ENCODE results near the gene DNM2.
"Not testable (repeated sequence)": the region's sequence is repeated elsewhere in the genome, so short reads cannot be mapped to it uniquely, and the experiment has no call there.

DNM2 gene

DNA sequence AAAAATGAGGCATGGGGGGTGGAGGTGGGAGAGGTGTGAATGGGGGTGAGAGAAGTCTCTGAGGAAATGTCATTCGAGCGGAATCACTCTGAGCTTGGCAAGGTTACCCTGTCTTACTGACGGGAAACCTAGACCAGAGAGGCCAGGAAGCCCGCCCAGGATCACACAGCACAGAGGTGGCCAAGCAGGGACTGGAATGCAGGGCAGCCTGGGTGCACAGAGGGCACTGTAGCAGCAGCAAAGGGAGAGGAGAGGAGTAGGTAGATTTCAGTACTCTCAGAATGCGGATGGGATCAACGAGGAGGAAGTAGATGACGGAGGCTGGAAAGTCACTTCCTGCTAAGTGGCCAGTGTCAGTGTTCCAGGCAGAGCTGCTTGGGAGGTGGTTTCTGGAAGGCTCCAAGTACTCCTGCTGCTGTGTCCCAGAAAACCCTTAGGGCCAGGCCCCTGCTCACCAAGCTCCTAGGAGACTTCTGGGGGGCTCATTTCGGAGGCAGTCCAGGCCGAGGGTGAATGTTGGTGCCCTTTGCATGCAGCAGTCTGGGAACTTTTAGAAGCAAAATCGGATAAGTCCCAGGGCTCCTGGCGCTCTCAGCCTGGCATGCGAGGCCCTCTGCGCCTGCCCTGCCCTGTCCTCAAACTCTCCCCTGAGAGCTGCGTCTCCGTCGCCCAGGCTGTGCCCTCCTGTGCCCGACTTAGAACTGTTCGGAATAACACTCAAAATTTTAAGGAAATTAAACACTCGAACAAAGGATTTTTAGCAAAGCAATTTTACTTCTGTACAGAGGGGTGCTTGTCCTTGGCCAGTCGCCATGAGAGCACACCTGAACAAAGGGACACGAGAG lies 33.5 kb downstream of the DNM2 start:
- FAIRE-seq: no peak
- DNase-seq (ENCODE audit: low spot score): no peak

DNA sequence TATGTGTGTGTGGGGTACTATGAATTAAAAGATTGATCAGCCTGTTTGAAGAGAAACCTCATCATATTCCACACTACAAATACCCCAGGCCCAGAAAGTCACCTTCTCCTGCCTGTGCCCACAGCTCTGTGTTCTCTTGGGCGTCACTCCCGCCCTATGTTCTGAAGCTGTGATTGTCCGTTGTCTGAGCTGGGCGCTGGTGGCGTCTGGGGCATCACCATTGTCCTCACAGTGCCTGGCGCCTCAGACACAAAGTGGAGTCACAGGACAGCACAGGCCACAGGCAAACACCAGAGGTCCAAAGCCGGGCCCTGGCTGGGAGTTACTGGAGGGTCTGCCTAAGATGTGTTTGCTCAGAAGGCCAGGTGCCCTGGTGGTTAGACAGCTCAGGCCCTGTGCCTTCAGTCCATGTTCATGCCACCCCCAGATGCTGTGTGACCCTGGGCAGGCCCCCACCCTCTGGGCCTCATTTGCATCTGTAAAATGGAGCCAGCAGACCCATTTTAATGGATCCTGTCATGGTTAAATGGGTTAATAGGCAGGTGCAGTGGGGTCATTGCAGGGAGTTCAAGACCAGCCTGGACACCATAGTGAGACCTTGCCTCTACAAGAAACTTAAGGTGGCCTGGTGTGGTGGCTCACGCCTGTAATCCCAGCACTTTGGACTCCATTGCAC lies 34.5 kb downstream of the DNM2 start:
- FAIRE-seq (no peak), DNase-seq (ENCODE audit: low spot score) (no peak)

DNA sequence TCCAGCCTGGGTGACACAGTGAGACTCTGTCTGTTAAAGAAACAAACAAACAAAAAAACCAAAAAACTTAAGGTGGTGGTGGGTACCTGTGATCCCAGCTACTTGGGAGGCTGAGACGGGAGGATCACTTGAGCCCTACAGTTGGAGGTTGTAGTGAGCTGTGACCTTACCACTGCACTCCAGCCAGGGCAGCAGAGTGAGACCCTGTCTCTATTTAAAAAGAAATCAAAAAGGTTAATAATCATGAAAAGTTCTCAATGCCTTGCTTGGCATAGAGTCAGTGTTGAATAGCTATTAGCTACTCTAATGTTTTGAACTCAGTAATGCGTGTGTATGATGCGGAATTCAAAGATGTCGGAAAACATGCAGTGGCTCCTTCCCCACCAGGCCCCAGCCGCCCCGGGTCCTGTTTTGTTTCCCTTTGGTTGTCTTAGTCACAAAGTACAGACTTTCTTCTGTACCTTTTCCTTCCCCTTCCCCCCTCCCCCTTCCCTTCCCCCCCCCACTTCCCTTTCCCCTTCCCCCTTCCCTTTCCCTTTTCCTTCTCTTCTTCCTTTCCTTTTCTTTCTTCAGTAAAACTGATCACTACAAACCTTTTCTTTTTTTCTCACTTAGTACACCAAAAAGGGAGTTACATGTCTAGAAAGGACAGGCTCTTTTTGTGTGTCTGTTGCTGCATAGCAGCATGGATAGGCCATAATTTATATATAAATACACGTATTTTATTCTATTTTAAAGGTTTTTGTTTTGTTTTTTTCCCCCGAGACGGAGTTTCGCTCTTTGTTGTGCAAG lies 35.2 kb downstream of the DNM2 start:
- no peak for DNase-seq (ENCODE audit: low spot score)
- FAIRE-seq: no peak

DNA sequence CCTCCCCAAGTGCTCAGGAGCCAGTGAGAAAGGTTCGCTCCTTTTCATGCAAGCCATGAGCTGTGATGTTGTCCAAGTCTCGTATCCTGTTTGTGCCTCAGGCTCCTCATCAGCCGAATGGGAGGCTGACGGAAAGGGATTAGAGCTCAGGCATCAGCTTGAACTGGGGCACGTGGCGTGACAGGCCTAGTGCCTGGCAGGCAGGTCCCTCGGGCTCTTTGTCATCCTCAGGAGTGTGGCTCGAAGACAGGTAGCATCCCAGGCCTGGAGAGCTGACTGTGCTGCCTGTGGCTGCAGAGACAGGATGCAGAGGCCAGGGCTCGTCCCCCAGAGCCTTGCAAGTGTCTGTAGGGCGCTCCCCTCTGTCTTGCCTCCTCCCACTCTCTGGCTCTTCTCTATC lies 38.5 kb downstream of the DNM2 start:
- DNase-seq (ENCODE audit: low spot score) (no peak), FAIRE-seq (no peak)

DNA sequence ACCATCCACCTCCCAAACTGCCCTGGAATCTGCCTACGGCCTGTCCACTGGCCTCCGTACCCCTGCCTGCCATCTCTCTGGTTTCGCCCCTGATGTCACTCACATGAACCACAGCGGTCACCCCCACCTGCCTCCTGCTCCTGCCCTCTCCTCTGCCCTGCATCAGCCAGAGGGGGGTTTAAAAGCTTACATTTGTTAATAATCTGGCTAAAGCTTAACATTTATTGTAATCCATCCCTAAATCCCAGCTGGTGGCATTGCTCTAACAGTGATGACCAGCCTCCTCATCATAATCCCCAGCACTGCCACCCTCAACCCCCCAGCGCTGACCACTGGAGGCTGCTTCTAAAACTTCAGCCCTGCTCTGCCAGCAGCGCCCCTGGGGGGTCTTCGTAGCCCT lies 38.9 kb downstream of the DNM2 start:
- no peak for FAIRE-seq

DNA sequence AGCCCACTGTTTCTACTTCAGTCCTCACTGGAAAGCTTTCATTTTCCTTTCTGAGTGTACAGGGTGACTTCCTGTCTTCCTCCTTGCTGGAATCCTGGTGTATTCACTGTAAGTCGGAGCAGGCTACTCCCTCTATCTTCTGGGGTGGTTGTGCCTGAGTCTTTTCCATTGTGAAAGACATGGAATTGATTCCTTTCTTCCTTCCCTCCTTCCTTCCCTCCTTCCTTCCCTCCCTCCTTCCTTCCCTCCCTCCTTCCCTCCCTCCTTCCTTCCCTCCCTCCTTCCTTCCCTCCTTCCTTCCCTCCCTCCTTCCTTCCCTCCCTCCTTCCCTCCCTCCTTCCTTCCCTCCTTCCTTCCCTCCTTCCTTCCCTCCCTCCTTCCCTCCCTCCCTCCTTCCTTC lies 40.2 kb downstream of the DNM2 start:
- not testable (repeated sequence) for FAIRE-seq; DNase-seq (ENCODE audit: low spot score)

More for the DNA sequence above, 38.9 kb downstream of the DNM2 start:
- no peak for DNase-seq (ENCODE audit: low spot score)

- DNase-seq (ENCODE audit: low spot score) (no peak), FAIRE-seq (no peak)
Measured at GRCh38 chr19:10758978-10759377, 41.1 kb downstream of the DNM2 start.

DNA sequence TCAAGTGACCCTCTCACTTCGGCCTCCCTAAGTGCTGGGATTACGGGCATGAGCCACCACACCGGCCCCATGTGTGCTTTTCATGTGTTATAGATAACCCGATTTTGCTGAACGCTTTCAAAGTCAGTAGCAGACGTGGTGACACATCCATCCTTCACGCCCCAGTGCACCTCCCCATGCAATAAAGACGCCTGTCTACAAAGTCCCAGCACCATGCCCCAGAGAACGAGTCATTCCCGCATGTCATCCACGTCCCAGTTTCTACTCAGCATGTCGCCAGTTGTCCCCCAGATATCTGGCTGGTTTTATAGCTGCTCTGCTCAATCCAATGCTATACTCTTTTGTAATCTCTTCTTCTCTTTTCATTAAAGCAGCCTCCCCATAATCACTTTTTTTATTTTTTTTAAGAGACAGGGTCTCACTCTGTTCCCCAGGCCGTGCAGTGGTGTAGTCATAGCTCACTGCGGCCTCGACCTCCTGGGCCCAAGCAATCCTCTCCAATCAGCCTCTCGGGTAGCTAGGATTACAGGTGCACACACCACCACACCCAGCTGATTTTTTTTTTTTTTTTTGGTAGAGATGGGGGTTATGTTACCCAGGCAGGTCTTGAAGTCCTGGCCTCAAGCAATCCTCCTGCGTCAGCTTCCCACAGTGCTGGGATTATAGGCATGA lies 42.5 kb downstream of the DNM2 start:
- FAIRE-seq: no peak

GRCh38 chr19:10761443-10762250 lies 43.8 kb downstream of the DNM2 start:
- DNase-seq (ENCODE audit: low spot score): no peak
- FAIRE-seq: no peak

More for the DNA sequence above, 42.5 kb downstream of the DNM2 start:
- no peak for DNase-seq (ENCODE audit: low spot score)

DNA sequence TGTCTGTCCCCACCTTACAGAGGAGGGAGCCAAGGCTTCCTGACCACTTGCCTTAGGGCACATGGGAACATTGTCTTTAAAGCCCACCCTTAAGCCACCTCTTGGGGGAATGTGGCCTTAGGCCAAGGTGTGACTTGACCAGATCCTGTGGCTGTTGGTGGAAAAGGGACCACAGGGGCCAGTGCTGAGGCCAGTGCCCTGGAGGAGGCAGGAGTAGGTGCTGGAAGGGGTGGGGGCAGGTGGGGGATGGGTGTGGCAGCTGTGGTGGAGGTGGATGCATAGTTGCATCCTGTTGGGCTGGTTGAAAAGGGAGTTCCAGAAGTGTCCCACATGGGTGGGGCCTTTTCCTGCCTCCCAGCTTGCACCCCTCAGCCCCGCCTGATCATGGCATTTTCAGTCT lies 44.8 kb downstream of the DNM2 start:
- DNase-seq (ENCODE audit: low spot score): no peak
- no peak for FAIRE-seq

DNA sequence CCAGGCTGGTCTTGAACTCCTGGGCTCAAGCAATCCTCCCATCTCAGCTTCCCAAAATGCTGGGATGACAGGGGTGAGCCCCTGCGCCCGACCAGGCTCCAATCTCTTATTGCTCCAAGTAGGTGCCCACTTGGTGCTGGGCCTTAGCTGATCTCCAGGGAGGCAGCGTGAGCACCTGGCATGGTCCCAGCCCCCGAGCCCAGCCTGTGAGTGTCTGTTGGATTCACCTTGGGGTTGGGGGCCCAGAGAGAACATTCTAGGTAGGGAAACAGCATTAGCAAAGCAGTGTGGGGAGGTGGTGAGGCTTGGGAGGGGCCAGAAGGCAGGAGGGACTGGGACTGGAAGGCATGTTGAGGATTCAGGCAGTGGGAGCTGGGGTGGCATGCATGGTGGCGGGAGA lies 45.5 kb downstream of the DNM2 start:
- no peak for FAIRE-seq
- no peak for DNase-seq (ENCODE audit: low spot score)

GRCh38 chr19:10763828-10764339 lies 46.0 kb downstream of the DNM2 start:
- no peak for FAIRE-seq
- no peak for DNase-seq (ENCODE audit: low spot score)

- no peak for DNase-seq (ENCODE audit: low spot score)
- no peak for FAIRE-seq
Measured at GRCh38 chr19:10764340-10764894, 46.5 kb downstream of the DNM2 start.

DNA sequence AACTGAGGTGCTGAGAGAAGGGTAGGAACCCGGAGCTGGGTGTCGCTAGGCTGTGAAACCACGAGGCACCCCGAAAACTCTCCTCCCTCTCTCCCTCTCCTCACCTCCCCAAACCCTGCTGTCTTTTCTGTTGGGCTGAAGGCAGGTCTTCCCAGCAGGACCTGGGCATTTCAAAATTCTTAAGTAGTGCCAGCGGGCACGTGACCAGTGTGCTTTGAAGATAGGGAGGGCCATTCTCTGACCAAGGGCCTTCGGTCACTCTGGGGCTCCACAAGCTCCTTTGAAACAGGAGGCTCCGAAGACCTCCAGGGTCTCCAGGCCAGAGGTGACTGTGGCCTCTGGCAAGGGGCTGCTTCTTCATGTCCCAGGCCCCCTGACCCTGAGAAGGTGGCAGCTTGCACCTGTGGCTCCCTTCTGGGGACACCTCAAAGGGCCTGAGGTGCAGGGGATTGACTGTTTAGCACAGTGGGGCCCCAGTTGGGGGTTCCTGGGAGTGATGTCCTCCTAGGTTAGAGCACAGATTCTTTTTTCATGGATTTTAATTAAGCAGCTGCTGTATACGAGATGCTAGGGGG lies 48.3 kb downstream of the DNM2 start:
- no peak for FAIRE-seq
- DNase-seq (ENCODE audit: low spot score): no peak

- DNase-seq (ENCODE audit: low spot score) (no peak), FAIRE-seq (no peak)
Measured at GRCh38 chr19:10766671-10767201, 48.9 kb downstream of the DNM2 start.

GRCh38 chr19:10767726-10768125 lies 49.8 kb downstream of the DNM2 start:
- FAIRE-seq (no peak), DNase-seq (ENCODE audit: low spot score) (no peak)

DNA sequence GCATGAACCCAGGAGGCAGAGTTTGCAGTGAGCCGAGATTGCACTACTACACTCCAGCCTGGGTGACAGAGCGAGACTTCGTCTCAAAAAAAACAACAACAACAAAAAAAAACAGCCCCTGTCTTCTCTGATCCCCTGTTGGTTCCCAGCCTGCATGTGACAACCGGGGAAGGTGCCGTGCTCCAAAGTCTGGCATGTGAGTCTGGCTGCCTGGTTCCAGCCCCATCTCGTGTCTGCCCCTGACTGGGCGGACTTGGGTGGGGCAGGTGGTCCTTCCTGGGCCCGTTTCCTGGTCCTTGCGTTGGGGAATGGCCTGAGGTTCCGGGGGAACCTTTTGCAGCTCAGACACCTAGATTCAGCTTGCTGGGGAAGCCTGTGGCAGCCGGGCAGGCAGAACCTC lies 50.5 kb downstream of the DNM2 start:
- FAIRE-seq (no peak), DNase-seq (ENCODE audit: low spot score) (no peak)

DNA sequence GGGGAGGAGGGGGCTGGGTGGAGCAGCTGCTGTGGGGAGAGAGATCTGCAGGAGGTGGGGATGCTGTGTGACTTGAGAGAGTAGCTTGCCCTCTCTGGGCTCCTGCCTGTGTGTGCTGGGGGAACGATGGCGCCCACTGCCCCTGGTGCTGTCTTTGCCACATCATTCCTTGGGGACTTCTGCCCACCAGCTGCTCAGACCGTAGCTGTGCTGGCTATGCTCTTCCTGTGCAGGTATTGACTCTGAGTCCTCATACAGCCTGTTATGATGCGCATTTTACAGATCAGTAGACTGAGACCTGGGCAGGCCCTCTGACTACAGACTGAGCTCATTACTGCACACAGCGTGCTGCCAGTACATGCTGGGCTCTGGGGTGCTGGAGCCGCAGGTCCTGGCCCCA lies 51.1 kb downstream of the DNM2 start:
- no peak for DNase-seq (ENCODE audit: low spot score)
- FAIRE-seq: no peak
